Liver (tissue), 9 donors: ENCODE results near the gene MEGF10. TPM values are rescaled to one million over a fixed set of nuclear protein-coding genes. Genes with fewer than 3 reads are reported as not detected.

ENCODE experiments used
- DNase-seq: peaks from one replicate; pipeline ENCODE4 v3.0.0-alpha.2; 2017; ENCODE audit warnings: low spot score
- H3K27ac ChIP-seq, 2 donors: one replicate each; pipeline ENCODE4 v1.7.0; 2013; ENCODE audit warnings: inconsistent platforms in 2 of 2, low read length in 2 of 2, control low read depth in 1 of 2, low read depth in 1 of 2, mild to moderate bottlenecking in 1 of 2
- H3K27me3 ChIP-seq, 4 donors: one replicate each; pipeline versions ENCODE4 v1.6.1 to v1.7.0; 2013; ENCODE audit warnings: low read length in 3 of 4, inconsistent platforms in 1 of 4, mild to moderate bottlenecking in 1 of 4, moderate library complexity in 1 of 4; ENCODE audit not compliant: control insufficient read depth in 4 of 4, insufficient read depth in 4 of 4
- H3K36me3 ChIP-seq, 4 donors: one replicate each; pipeline versions ENCODE4 v1.6.1 to v1.7.0; 2013; ENCODE audit warnings: low read length in 3 of 4, mild to moderate bottlenecking in 3 of 4, low read depth in 1 of 4, moderate library complexity in 1 of 4; ENCODE audit not compliant: control insufficient read depth in 4 of 4, insufficient read depth in 3 of 4
- H3K4me1 ChIP-seq, 4 donors: one replicate each; pipeline versions ENCODE4 v1.6.1 to v1.7.0; 2013; ENCODE audit warnings: low read length in 3 of 4, mild to moderate bottlenecking in 3 of 4, moderate library complexity in 1 of 4; ENCODE audit not compliant: control insufficient read depth in 4 of 4, insufficient read depth in 4 of 4
- H3K4me3 ChIP-seq, 3 donors: one replicate each; pipeline versions ENCODE4 v1.6.1 to v1.7.0; 2013; ENCODE audit warnings: low read length in 3 of 3, control low read depth in 1 of 3, low read depth in 1 of 3, mild to moderate bottlenecking in 1 of 3
- H3K9ac ChIP-seq, 2 donors: one replicate each; pipeline ENCODE4 v1.7.0; 2013; ENCODE audit warnings: low read length in 2 of 2, mild to moderate bottlenecking in 2 of 2, moderate library complexity in 2 of 2, control low read depth in 1 of 2, low read depth in 1 of 2
- H3K9me3 ChIP-seq, 4 donors: one replicate each; pipeline versions ENCODE4 v1.6.1 to v1.7.0; 2013; ENCODE audit warnings: low read length in 3 of 4; ENCODE audit not compliant: control insufficient read depth in 4 of 4
- EGR1 ChIP-seq, 2 donors: IDR thresholded peaks; 2 replicates each; pipeline ENCODE4 v1.6.1; 2016 to 2018; ENCODE audit warnings: antibody characterized with exemption in 2 of 2, low read depth in 2 of 2
- FOXA1 ChIP-seq: IDR thresholded peaks from 2 replicates; pipeline ENCODE4 v1.6.1; 2016; ENCODE audit warnings: antibody characterized with exemption
- FOXA2 ChIP-seq: IDR thresholded peaks from 2 replicates; pipeline ENCODE4 v1.6.1; 2016; ENCODE audit warnings: antibody characterized with exemption
- GABPA ChIP-seq, 2 donors: IDR thresholded peaks in 1 of 2; conservative IDR thresholded peaks in 1 of 2; 2 replicates each; pipeline ENCODE4 v1.6.1; 2016; ENCODE audit warnings: antibody characterized with exemption in 2 of 2, mild to moderate bottlenecking in 1 of 2, moderate library complexity in 1 of 2
- HNF4A ChIP-seq, 2 donors: conservative IDR thresholded peaks; 2 replicates each; pipeline ENCODE4 v1.6.1; 2016; ENCODE audit warnings: antibody characterized with exemption in 2 of 2, mild to moderate bottlenecking in 2 of 2
- HNF4G ChIP-seq: IDR thresholded peaks from 2 replicates; pipeline ENCODE4 v1.6.1; 2016; ENCODE audit warnings: antibody characterized with exemption
- JUND ChIP-seq, 2 donors: IDR thresholded peaks; 2 replicates each; pipeline ENCODE4 v1.6.1; 2016; ENCODE audit warnings: antibody characterized with exemption in 2 of 2
- MAX ChIP-seq: IDR thresholded peaks from 2 replicates; pipeline ENCODE4 v1.6.1; 2016; ENCODE audit warnings: antibody characterized with exemption
- NR2F2 ChIP-seq: IDR thresholded peaks from 2 replicates; pipeline ENCODE4 v1.6.1; 2016; ENCODE audit warnings: antibody characterized with exemption
- RAD21 ChIP-seq, 2 donors: IDR thresholded peaks; 2 replicates each; pipeline ENCODE4 v1.6.1; 2016; ENCODE audit warnings: antibody characterized with exemption in 2 of 2, mild to moderate bottlenecking in 2 of 2
- RXRA ChIP-seq, 2 donors: IDR thresholded peaks; 2 replicates each; pipeline ENCODE4 v1.6.1; 2017 to 2018; ENCODE audit warnings: antibody characterized with exemption in 2 of 2, mild to moderate bottlenecking in 1 of 2
- SP1 ChIP-seq: IDR thresholded peaks from 2 replicates; pipeline ENCODE4 v1.6.1; 2018; ENCODE audit warnings: antibody characterized with exemption, mild to moderate bottlenecking
- TAF1 ChIP-seq: conservative IDR thresholded peaks from 2 replicates; pipeline ENCODE4 v1.6.1; 2016; ENCODE audit warnings: antibody characterized with exemption, mild to moderate bottlenecking
- YY1 ChIP-seq: IDR thresholded peaks from 2 replicates; pipeline ENCODE4 v1.6.1; 2016; ENCODE audit warnings: antibody characterized with exemption, mild to moderate bottlenecking
- ZBTB33 ChIP-seq: IDR thresholded peaks from 2 replicates; pipeline ENCODE4 v1.6.1; 2016; ENCODE audit warnings: antibody characterized with exemption
- WGBS: extraction: QIAGEN DNeasy Blood & Tissue Kit; methylation state at CpG from one replicate; pipeline ENCODE4 v1.1.7; 2013; 5-methylcytosine and 5-hydroxymethylcytosine counted together
- polyA plus RNA-seq, 2 donors: library from polyadenylated mRNA; stranded (reverse) in 1 of 2; unstranded in 1 of 2; fragments of 200-250 nt in 1 of 2; fragments of >200 nt in 1 of 2; fragmentation: Nextera tagmentation in 1 of 2; extraction: Ambion mirVana in 1 of 2; gene quantifications; one replicate each; pipeline versions ENCODE4 v1.2.1 to v1.2.3, GENCODE V29; 2013 to 2015
- total RNA-seq, 2 donors: library from RNA; depleted of rRNA; stranded (reverse); fragments of >200 nt; gene quantifications; one replicate each; pipeline ENCODE4 v1.2.3, GENCODE V29; 2014
- TF ChIP-seq, protein P1 (sequence below): IDR thresholded peaks from 2 replicates; pipeline ENCODE4 v1.6.1; 2016; ENCODE audit warnings: antibody characterized with exemption, mild to moderate bottlenecking
- TF ChIP-seq, protein P2 (sequence below): IDR thresholded peaks from 2 replicates; pipeline ENCODE4 v1.6.1; 2016; ENCODE audit warnings: antibody characterized with exemption
- TF ChIP-seq, protein P3 (sequence below): fragments of 150-350 bp; IDR thresholded peaks from 2 replicates; pipeline ENCODE4 v1.5.1; 2017; ENCODE audit warnings: improper control_type of control experiment, low read depth, low read length; ENCODE audit not compliant: missing input control
- donor health status: healthy.
- donor health status: healthy.
- donor health status: healthy.
- donor health status: healthy.
- donor health status: healthy.

The MEGF10 gene
- total and polyA plus RNA-seq, 4 donors, result 0.05 to 1.0 (median 0.33) TPM; not detected in 1

- WGBS, result 86% methylated on average over 2 of the region's 2 CpGs
- TF ChIP-seq TAF1, result no peak
- no peaks in the 10 kb centered on the region for H3K4me1 ChIP-seq
- H3K9ac ChIP-seq, result no peak overlapping the region
- H3K4me3 ChIP-seq, result no peak overlapping the region
- DNase-seq, result no peak
- H3K9me3 ChIP-seq, result no peaks in the 10 kb centered on the region
- H3K36me3 ChIP-seq, result peaks cover 0 to 2% (median 0%) of the 10 kb centered on the region in 4 donors
- H3K27ac ChIP-seq, result no peak overlapping the region
- H3K27me3 ChIP-seq, result no peaks in the 10 kb centered on the region
Measured at GRCh38 chr5:127426661-127427060, 136.1 kb downstream of the MEGF10 start.

DNA sequence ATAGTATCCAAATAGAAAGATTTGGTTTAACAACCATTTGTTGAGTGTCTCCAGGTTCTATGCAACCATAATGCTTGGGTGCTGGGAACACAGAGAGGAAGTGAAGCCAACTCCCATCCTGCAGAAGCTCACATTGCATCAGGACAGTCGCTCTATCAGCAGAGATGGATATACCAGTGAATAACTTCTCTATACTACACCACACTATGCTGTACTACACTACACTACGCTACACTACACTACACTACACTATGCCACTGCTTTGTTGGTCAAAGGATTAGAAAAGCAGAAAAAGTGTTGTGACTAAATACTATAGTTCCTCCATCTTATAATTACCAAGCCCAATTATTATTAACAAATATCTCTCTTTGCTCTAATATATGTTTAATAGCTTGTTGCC, 137.7 kb downstream of the MEGF10 start:
- no peak overlapping the region for H3K27ac ChIP-seq
- TF ChIP-seq EGR1 (IDR thresholded peaks at IDR 0.05; ENCODE audit: low read depth in 2 of 2) (no peak), HNF4A (conservative IDR thresholded peaks at IDR 0.05) (no peak), HNF4G (no peak), TAF1 (no peak), FOXA2 (no peak), NR2F2 (no peak), YY1 (no peak), FOXA1 (no peak), SP1 (no peak)
- TF ChIP-seq, protein P1, sequence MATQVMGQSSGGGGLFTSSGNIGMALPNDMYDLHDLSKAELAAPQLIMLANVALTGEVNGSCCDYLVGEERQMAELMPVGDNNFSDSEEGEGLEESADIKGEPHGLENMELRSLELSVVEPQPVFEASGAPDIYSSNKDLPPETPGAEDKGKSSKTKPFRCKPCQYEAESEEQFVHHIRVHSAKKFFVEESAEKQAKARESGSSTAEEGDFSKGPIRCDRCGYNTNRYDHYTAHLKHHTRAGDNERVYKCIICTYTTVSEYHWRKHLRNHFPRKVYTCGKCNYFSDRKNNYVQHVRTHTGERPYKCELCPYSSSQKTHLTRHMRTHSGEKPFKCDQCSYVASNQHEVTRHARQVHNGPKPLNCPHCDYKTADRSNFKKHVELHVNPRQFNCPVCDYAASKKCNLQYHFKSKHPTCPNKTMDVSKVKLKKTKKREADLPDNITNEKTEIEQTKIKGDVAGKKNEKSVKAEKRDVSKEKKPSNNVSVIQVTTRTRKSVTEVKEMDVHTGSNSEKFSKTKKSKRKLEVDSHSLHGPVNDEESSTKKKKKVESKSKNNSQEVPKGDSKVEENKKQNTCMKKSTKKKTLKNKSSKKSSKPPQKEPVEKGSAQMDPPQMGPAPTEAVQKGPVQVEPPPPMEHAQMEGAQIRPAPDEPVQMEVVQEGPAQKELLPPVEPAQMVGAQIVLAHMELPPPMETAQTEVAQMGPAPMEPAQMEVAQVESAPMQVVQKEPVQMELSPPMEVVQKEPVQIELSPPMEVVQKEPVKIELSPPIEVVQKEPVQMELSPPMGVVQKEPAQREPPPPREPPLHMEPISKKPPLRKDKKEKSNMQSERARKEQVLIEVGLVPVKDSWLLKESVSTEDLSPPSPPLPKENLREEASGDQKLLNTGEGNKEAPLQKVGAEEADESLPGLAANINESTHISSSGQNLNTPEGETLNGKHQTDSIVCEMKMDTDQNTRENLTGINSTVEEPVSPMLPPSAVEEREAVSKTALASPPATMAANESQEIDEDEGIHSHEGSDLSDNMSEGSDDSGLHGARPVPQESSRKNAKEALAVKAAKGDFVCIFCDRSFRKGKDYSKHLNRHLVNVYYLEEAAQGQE, result no peak
- TF ChIP-seq, protein P2, sequence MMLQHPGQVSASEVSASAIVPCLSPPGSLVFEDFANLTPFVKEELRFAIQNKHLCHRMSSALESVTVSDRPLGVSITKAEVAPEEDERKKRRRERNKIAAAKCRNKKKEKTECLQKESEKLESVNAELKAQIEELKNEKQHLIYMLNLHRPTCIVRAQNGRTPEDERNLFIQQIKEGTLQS, result no peak
- WGBS, result 90% methylated on average over 2 of the region's 2 CpGs
- no peak for DNase-seq
- no peaks in the 10 kb centered on the region for H3K36me3 ChIP-seq
- no peak overlapping the region for H3K9ac ChIP-seq
- H3K27me3 ChIP-seq, result no peaks in the 10 kb centered on the region
- H3K9me3 ChIP-seq, result no peaks in the 10 kb centered on the region
- no peak overlapping the region for H3K4me3 ChIP-seq
- H3K4me1 ChIP-seq, result no peaks in the 10 kb centered on the region

- H3K4me1 ChIP-seq, result no peaks in the 10 kb centered on the region
- no peaks in the 10 kb centered on the region for H3K27me3 ChIP-seq
- DNase-seq, result no peak
- no peak overlapping the region for H3K4me3 ChIP-seq
- no peaks in the 10 kb centered on the region for H3K36me3 ChIP-seq
- no peaks in the 10 kb centered on the region for H3K9me3 ChIP-seq
- H3K9ac ChIP-seq, result no peak overlapping the region
- TF ChIP-seq RAD21 (IDR thresholded peaks at IDR 0.05) (no peak), HNF4G (no peak), FOXA1 (no peak), MAX (no peak), FOXA2 (no peak), ZBTB33 (no peak), GABPA (IDR thresholded peaks at IDR 0.05 in 1 of 2, conservative IDR thresholded peaks at IDR 0.05 in 1 of 2) (no peak), TAF1 (no peak), JUND (IDR thresholded peaks at IDR 0.05) (no peak), NR2F2 (no peak), SP1 (no peak), EGR1 (IDR thresholded peaks at IDR 0.05; ENCODE audit: low read depth in 2 of 2) (no peak), YY1 (no peak), RXRA (IDR thresholded peaks at IDR 0.05) (no peak), HNF4A (conservative IDR thresholded peaks at IDR 0.05) (no peak)
- TF ChIP-seq, protein P2, result no peak
- TF ChIP-seq, protein P3, sequence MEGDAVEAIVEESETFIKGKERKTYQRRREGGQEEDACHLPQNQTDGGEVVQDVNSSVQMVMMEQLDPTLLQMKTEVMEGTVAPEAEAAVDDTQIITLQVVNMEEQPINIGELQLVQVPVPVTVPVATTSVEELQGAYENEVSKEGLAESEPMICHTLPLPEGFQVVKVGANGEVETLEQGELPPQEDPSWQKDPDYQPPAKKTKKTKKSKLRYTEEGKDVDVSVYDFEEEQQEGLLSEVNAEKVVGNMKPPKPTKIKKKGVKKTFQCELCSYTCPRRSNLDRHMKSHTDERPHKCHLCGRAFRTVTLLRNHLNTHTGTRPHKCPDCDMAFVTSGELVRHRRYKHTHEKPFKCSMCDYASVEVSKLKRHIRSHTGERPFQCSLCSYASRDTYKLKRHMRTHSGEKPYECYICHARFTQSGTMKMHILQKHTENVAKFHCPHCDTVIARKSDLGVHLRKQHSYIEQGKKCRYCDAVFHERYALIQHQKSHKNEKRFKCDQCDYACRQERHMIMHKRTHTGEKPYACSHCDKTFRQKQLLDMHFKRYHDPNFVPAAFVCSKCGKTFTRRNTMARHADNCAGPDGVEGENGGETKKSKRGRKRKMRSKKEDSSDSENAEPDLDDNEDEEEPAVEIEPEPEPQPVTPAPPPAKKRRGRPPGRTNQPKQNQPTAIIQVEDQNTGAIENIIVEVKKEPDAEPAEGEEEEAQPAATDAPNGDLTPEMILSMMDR, result no peak
- no peak overlapping the region for H3K27ac ChIP-seq
- 64% methylated on average over 5 of the region's 5 CpGs for WGBS
Measured at GRCh38 chr5:127428748-127429147, 138.2 kb downstream of the MEGF10 start.
